Measurements from ENCODE around the gene FCHSD2. TPM values are rescaled to one million over a fixed set of nuclear protein-coding genes. Genes with fewer than 3 reads are reported as not detected.

Gene FCHSD2
- total and polyA plus RNA-seq, 2 of the 13 experiments (the other 11 are each of a cell fraction or from before 2014, with no cell fraction given): 20.5 to 24.8 TPM

GRCh38 chr11:73177778-73178539 is 35.8 kb upstream of the FCHSD2 start (continued):
- no peak for TF ChIP-seq ZHX1 (CRISPR knock-in tag; IDR thresholded peaks at IDR 0.05; ENCODE audit: low read depth)
- no peak for TF ChIP-seq KMT2B (CRISPR knock-in tag; IDR thresholded peaks at IDR 0.05)
- no peak for TF ChIP-seq IKZF1 (IDR thresholded peaks at IDR 0.05)
- TF ChIP-seq TRIM22 (IDR thresholded peaks at IDR 0.05): no peak
- no peak for TF ChIP-seq ZBTB38 (CRISPR knock-in tag; IDR thresholded peaks at IDR 0.05)
- TF ChIP-seq RERE (CRISPR knock-in tag; IDR thresholded peaks at IDR 0.05; ENCODE audit: low read depth): no peak
- no peak for TF ChIP-seq HES4 (CRISPR knock-in tag; IDR thresholded peaks at IDR 0.05; ENCODE audit: borderline replicate concordance)
- no peak for TF ChIP-seq FOXK2 (IDR thresholded peaks at IDR 0.05)
- TF ChIP-seq DRAP1 (CRISPR knock-in tag; IDR thresholded peaks at IDR 0.05): no peak
- TF ChIP-seq FOXP1 (IDR thresholded peaks at IDR 0.05): no peak
- TF ChIP-seq FOXP1 (CRISPR knock-in tag; IDR thresholded peaks at IDR 0.05): no peak
- peak; percentile 42; the same call in 1 of the 2 replicates for TF ChIP-seq REPIN1 (CRISPR knock-in tag; IDR thresholded peaks at IDR 0.05; ENCODE audit: borderline replicate concordance, low read depth)
- no peak for TF ChIP-seq ZNF557 (CRISPR knock-in tag; IDR thresholded peaks at IDR 0.05)
- TF ChIP-seq MLX (CRISPR knock-in tag; IDR thresholded peaks at IDR 0.05): no peak
- TF ChIP-seq ZNF263 (CRISPR knock-in tag; IDR thresholded peaks at IDR 0.05): no peak
- TF ChIP-seq ZNF577 (CRISPR knock-in tag; IDR thresholded peaks at IDR 0.05; ENCODE audit: borderline replicate concordance, low read depth): no peak
- TF ChIP-seq KDM4B (CRISPR knock-in tag; IDR thresholded peaks at IDR 0.05): no peak
- TF ChIP-seq PHF21A (CRISPR knock-in tag; IDR thresholded peaks at IDR 0.05): peak; percentile 32; the same call in 1 of the 2 replicates
- TF ChIP-seq SRSF1 (optimal IDR thresholded peaks at IDR 0.05; ENCODE audit: low read depth, low read length): no peak
- TF ChIP-seq MEIS2 (CRISPR knock-in tag; IDR thresholded peaks at IDR 0.05): no peak
